K562 (cell line): ENCODE results near the gene DOK1. TPM values are rescaled to one million over a fixed set of nuclear protein-coding genes. Genes with fewer than 3 reads are reported as not detected.

Experiments
- BCOR ChIP-seq: fragments of 450-650 bp; IDR thresholded peaks from 2 replicates; pipeline ENCODE4 v1.6.1; 2016
- CREB1 ChIP-seq, 2 experiments: sonication (generic) in 1 of 2; formaldehyde crosslinking in 1 of 2; IDR thresholded peaks; 2 replicates each; pipeline versions ENCODE4 v1.6.1 to v1.8.0; 2012 to 2022; ENCODE audit warnings: inconsistent platforms in 1 of 2, mild to moderate bottlenecking in 1 of 2, missing genetic modification reagents in 1 of 2, moderate library complexity in 1 of 2
- CSDE1 ChIP-seq, 2 experiments: fragments of 450-650 bp; IDR thresholded peaks; 2 replicates each; pipeline ENCODE4 v1.6.1; 2016; ENCODE audit warnings: mild to moderate bottlenecking in 1 of 2
- IRF9 ChIP-seq: fragments of 450-650 bp; IDR thresholded peaks from 2 replicates; pipeline ENCODE4 v1.6.1; 2016; ENCODE audit warnings: missing biosample characterization, missing genetic modification characterization
- JUNB ChIP-seq: fragments of 450-650 bp; formaldehyde crosslinking; conservative IDR thresholded peaks from 2 replicates; pipeline ENCODE4 v1.4.0; 2020; ENCODE audit warnings: mild to moderate bottlenecking
- MTF1 ChIP-seq: fragments of 250-450 bp; sonication (Bioruptor Pico); IDR thresholded peaks from 2 replicates; pipeline ENCODE4 v1.9.0; 2021; ENCODE audit warnings: moderate library complexity, mild to moderate bottlenecking, inconsistent platforms, borderline replicate concordance
- NCOA1 ChIP-seq: fragments of 450-650 bp; IDR thresholded peaks from 2 replicates; pipeline ENCODE4 v1.6.1; 2016; ENCODE audit warnings: low read depth
- NR1H2 ChIP-seq: sonication (generic); formaldehyde crosslinking; IDR thresholded peaks from 2 replicates; pipeline ENCODE4 v1.4.0; 2020; ENCODE audit warnings: mild to moderate bottlenecking, missing genetic modification reagents
- NR4A1 ChIP-seq, 2 experiments: fragments of 250-450 bp in 1 of 2; fragments of 450-650 bp in 1 of 2; sonication (Bioruptor Pico) in 1 of 2; IDR thresholded peaks; 2 replicates each; pipeline versions ENCODE4 v1.4.0 to v1.6.1; 2016 to 2020; ENCODE audit warnings: mild to moderate bottlenecking in 2 of 2, missing compliant biosample characterization in 1 of 2, missing genetic modification characterization in 1 of 2, moderate library complexity in 1 of 2
- POLR2AphosphoS2 ChIP-seq: IDR thresholded peaks from 2 replicates; pipeline ENCODE4 v1.6.1; 2012; ENCODE audit warnings: low read length, improper control_type of control experiment
- SMAD3 ChIP-seq: fragments of 450-650 bp; formaldehyde crosslinking; conservative IDR thresholded peaks from 2 replicates; pipeline ENCODE4 v1.4.0; 2020; ENCODE audit warnings: mild to moderate bottlenecking
- ZNF175 ChIP-seq: fragments of 200-800 bp; sonication (Bioruptor generic); IDR thresholded peaks from 2 replicates; pipeline ENCODE4 v1.6.1; 2016; ENCODE audit warnings: low read depth, mild to moderate bottlenecking, missing genetic modification characterization, missing compliant biosample characterization
- ZNF507 ChIP-seq: conservative IDR thresholded peaks from 2 replicates; pipeline ENCODE4 v1.6.1; 2017; ENCODE audit warnings: missing genetic modification characterization, missing compliant biosample characterization
- ZNF551 ChIP-seq: fragments of 250-450 bp; sonication (Bioruptor Pico); IDR thresholded peaks from 2 replicates; pipeline ENCODE4 v1.5.0; 2021; ENCODE audit warnings: mild to moderate bottlenecking, moderate library complexity
- ZZZ3 ChIP-seq: fragments of 450-650 bp; IDR thresholded peaks from 2 replicates; pipeline ENCODE4 v1.6.1; 2016; ENCODE audit warnings: antibody characterized with exemption, mild to moderate bottlenecking, moderate library complexity
- polyA plus RNA-seq, 8 experiments: library from polyadenylated mRNA; depleted of rRNA in 4 of 8; stranded (reverse) in 5 of 8; unstranded in 3 of 8; fragments of >200 nt; fragmentation: Nextera tagmentation in 2 of 8; fragmentation: Illumina TruSeq in 1 of 8; extraction: Ambion mirVana in 2 of 8; extraction: Trizol in 1 of 8; gene quantifications; 2 replicates each; pipeline versions ENCODE4 v1.2.1 to v1.2.3, GENCODE V29; 2011 to 2014; ENCODE audit warnings: inconsistent platforms in 1 of 8, missing spikeins in 1 of 8
- total RNA-seq, 7 experiments: library from RNA; depleted of rRNA in 6 of 7; stranded (reverse); fragments of >200 nt in 6 of 7; fragmentation: Illumina TruSeq in 2 of 7; extraction: Trizol in 2 of 7; gene quantifications; 2 replicates each; pipeline versions ENCODE4 v1.2.1 to v1.2.3, GENCODE V29; 2011 to 2021; ENCODE audit warnings: low replicate concordance in 1 of 7
- TF ChIP-seq, protein P1 (sequence below): sonication (generic); formaldehyde crosslinking; IDR thresholded peaks from 2 replicates; pipeline ENCODE4 v1.8.0; 2022; ENCODE audit warnings: missing genetic modification reagents, mild to moderate bottlenecking, borderline replicate concordance
- TF ChIP-seq, protein P2 (sequence below): fragments of 450-650 bp; IDR thresholded peaks from 2 replicates; pipeline ENCODE4 v1.6.1; 2018; ENCODE audit not compliant: partially characterized antibody
- TF ChIP-seq, protein P3 (sequence below): fragments of 250-450 bp; sonication (Bioruptor Pico); IDR thresholded peaks from 2 replicates; pipeline ENCODE4 v1.6.1; 2021; ENCODE audit warnings: mild to moderate bottlenecking
- TF ChIP-seq, protein P4 (sequence below): fragments of 250-450 bp; sonication (Bioruptor Pico); IDR thresholded peaks from 2 replicates; pipeline ENCODE4 v1.4.0; 2020

Gene DOK1
- total and polyA plus RNA-seq, 9 of the 15 experiments (the other 6 are each of a cell fraction or from before 2014, with no cell fraction given): 0.59 to 36.4 (median 16.1) TPM

DNA sequence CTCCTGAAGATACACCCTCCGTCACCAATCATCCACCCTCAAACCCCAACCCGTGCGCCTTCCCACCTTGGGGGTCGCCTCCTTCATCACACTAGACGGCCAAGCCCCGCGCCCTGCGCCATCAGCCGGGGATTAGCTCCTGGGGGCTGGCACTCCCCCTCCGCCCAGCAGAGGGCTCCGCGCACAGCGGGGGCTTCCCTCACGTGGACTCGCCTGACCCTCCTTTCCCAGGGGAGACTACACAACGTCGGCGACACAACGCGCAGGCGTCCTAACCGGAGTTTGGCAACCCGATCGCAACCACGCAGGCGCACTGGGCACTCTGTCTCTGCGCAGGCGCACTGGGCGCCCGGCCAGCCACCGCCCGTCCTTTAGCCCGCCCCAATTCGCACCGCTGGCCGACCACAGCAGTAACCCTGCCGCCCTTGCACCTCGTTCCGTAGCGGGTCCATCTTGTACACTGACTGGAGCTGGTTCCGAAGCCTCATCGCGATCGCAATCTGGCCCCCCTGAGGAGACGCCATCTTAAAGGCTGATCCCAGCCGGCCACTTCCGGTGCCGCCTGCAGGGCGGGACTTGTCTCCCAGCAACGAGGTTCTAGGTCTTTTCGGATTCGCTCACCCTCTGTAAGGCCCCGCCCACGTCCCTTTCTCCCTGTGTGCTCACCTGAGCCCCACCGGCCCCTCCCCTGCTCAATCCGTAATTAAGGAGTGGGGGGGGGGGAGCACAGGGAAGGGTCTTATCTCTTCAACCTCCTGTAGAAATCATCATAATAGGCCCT, 47.2 kb upstream of the DOK1 start, which contains the start of gene PCGF1 (continued):
- no peak for TF ChIP-seq IRF9 (tag)
- TF ChIP-seq, protein P1, sequence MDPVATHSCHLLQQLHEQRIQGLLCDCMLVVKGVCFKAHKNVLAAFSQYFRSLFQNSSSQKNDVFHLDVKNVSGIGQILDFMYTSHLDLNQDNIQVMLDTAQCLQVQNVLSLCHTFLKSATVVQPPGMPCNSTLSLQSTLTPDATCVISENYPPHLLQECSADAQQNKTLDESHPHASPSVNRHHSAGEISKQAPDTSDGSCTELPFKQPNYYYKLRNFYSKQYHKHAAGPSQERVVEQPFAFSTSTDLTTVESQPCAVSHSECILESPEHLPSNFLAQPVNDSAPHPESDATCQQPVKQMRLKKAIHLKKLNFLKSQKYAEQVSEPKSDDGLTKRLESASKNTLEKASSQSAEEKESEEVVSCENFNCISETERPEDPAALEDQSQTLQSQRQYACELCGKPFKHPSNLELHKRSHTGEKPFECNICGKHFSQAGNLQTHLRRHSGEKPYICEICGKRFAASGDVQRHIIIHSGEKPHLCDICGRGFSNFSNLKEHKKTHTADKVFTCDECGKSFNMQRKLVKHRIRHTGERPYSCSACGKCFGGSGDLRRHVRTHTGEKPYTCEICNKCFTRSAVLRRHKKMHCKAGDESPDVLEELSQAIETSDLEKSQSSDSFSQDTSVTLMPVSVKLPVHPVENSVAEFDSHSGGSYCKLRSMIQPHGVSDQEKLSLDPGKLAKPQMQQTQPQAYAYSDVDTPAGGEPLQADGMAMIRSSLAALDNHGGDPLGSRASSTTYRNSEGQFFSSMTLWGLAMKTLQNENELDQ (CRISPR knock-in tag): no peak
- no peak for TF ChIP-seq NCOA1
- TF ChIP-seq CSDE1 (IDR thresholded peaks at IDR 0.05): peak in 1 of 2 experiments; percentile 59; a peak in 2 of 4 replicates
- TF ChIP-seq, protein P2, sequence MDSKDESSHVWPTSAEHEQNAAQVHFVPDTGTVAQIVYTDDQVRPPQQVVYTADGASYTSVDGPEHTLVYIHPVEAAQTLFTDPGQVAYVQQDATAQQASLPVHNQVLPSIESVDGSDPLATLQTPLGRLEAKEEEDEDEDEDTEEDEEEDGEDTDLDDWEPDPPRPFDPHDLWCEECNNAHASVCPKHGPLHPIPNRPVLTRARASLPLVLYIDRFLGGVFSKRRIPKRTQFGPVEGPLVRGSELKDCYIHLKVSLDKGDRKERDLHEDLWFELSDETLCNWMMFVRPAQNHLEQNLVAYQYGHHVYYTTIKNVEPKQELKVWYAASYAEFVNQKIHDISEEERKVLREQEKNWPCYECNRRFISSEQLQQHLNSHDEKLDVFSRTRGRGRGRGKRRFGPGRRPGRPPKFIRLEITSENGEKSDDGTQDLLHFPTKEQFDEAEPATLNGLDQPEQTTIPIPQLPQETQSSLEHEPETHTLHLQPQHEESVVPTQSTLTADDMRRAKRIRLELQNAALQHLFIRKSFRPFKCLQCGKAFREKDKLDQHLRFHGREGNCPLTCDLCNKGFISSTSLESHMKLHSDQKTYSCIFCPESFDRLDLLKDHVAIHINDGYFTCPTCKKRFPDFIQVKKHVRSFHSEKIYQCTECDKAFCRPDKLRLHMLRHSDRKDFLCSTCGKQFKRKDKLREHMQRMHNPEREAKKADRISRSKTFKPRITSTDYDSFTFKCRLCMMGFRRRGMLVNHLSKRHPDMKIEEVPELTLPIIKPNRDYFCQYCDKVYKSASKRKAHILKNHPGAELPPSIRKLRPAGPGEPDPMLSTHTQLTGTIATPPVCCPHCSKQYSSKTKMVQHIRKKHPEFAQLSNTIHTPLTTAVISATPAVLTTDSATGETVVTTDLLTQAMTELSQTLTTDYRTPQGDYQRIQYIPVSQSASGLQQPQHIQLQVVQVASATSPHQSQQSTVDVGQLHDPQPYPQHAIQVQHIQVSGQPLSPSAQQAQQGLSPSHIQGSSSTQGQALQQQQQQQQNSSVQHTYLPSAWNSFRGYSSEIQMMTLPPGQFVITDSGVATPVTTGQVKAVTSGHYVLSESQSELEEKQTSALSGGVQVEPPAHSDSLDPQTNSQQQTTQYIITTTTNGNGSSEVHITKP: peak; percentile 52
- TF ChIP-seq, protein P3, sequence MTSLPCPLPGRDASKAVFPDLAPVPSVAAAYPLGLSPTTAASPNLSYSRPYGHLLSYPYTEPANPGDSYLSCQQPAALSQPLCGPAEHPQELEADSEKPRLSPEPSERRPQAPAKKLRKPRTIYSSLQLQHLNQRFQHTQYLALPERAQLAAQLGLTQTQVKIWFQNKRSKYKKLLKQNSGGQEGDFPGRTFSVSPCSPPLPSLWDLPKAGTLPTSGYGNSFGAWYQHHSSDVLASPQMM (CRISPR knock-in tag): no peak
- no peak for TF ChIP-seq ZZZ3
- no peak for TF ChIP-seq JUNB
- TF ChIP-seq ZNF507 (tag): no peak
- TF ChIP-seq NR4A1 (CRISPR knock-in tag; IDR thresholded peaks at IDR 0.05): no peak
- no peak for TF ChIP-seq NR4A1 (tag; IDR thresholded peaks at IDR 0.05)
- TF ChIP-seq ZNF551 (CRISPR knock-in tag): no peak
- TF ChIP-seq ZNF175 (CRISPR knock-in tag): no peak
- TF ChIP-seq, protein P4, sequence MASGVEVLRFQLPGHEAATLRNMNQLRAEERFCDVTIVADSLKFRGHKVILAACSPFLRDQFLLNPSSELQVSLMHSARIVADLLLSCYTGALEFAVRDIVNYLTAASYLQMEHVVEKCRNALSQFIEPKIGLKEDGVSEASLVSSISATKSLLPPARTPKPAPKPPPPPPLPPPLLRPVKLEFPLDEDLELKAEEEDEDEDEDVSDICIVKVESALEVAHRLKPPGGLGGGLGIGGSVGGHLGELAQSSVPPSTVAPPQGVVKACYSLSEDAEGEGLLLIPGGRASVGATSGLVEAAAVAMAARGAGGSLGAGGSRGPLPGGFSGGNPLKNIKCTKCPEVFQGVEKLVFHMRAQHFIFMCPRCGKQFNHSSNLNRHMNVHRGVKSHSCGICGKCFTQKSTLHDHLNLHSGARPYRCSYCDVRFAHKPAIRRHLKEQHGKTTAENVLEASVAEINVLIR (CRISPR knock-in tag): no peak
- TF ChIP-seq BCOR: no peak
- TF ChIP-seq SMAD3: no peak
- TF ChIP-seq NR1H2 (CRISPR knock-in tag): 0 out of 2 replicates have a peak, but pooled peaks have one; percentile 29
- TF ChIP-seq CREB1 (IDR thresholded peaks at IDR 0.05): no peak; the same call in 1 of the 2 replicates
- TF ChIP-seq CREB1 (CRISPR knock-in tag; IDR thresholded peaks at IDR 0.05): peak; percentile 71
- TF ChIP-seq POLR2AphosphoS2: peak; percentile 95; the same call in 1 of the 2 replicates
- no peak for TF ChIP-seq MTF1
